AG10803 (cell line): Measurements from ENCODE around the gene ANXA11.
A peak's percentile ranks its signal among the peaks of the same experiment; 100 is the strongest.

Source experiments
- DNase-seq: peaks from one replicate; pipeline ENCODE4 v3.0.0; 2010; ENCODE audit warnings: low read depth
- H3K4me3 ChIP-seq: 2 replicates; pipeline ENCODE4 v1.5.1; 2011; ENCODE audit warnings: mild to moderate bottlenecking, low read length, control low read depth
- TF ChIP-seq, protein P1 (sequence below): conservative IDR thresholded peaks from 2 replicates; pipeline ENCODE4 v1.5.1; 2011; ENCODE audit warnings: mild to moderate bottlenecking, low read length, control low read depth, inconsistent platforms

ANXA11 gene

DNA sequence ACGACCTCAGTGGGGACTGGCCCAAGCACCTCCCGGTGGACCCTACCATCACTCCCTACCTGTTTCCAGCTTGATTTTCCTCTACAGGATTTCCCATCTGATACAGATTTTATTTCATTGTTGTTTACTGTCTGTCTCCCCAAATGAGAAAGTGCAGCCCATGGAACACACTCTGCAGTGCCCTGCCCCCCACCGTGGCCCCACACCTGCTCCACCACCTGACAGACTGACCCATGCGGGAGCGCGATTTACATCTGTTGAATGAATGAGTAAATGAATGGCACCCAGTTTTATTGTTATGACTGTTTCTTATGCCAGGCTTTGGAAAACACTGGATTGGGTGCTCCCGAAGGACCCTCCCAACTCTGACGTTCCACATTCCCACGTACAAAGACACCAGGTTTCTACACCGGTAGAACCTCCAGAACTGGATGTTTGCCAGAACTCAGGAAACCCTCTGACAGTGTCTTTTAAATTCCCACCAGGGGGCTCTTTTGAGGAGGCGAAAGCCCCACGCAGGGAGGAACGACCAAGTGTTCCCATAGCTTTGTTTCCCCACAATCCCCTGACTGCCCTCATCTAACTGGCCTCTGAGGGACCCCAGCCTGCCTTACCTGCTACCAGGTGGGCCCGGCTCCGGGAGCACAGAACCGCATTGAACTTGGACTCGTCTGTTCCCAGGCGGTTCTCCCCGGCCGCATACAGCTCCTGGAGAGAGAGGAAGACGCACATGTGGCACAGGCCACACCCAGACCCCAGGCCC, 43.8 kb downstream of the ANXA11 start:
- DNase-seq, result no peak
- TF ChIP-seq, protein P1, sequence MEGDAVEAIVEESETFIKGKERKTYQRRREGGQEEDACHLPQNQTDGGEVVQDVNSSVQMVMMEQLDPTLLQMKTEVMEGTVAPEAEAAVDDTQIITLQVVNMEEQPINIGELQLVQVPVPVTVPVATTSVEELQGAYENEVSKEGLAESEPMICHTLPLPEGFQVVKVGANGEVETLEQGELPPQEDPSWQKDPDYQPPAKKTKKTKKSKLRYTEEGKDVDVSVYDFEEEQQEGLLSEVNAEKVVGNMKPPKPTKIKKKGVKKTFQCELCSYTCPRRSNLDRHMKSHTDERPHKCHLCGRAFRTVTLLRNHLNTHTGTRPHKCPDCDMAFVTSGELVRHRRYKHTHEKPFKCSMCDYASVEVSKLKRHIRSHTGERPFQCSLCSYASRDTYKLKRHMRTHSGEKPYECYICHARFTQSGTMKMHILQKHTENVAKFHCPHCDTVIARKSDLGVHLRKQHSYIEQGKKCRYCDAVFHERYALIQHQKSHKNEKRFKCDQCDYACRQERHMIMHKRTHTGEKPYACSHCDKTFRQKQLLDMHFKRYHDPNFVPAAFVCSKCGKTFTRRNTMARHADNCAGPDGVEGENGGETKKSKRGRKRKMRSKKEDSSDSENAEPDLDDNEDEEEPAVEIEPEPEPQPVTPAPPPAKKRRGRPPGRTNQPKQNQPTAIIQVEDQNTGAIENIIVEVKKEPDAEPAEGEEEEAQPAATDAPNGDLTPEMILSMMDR, result peak; percentile 20
- H3K4me3 ChIP-seq, result no peak overlapping the region

DNA sequence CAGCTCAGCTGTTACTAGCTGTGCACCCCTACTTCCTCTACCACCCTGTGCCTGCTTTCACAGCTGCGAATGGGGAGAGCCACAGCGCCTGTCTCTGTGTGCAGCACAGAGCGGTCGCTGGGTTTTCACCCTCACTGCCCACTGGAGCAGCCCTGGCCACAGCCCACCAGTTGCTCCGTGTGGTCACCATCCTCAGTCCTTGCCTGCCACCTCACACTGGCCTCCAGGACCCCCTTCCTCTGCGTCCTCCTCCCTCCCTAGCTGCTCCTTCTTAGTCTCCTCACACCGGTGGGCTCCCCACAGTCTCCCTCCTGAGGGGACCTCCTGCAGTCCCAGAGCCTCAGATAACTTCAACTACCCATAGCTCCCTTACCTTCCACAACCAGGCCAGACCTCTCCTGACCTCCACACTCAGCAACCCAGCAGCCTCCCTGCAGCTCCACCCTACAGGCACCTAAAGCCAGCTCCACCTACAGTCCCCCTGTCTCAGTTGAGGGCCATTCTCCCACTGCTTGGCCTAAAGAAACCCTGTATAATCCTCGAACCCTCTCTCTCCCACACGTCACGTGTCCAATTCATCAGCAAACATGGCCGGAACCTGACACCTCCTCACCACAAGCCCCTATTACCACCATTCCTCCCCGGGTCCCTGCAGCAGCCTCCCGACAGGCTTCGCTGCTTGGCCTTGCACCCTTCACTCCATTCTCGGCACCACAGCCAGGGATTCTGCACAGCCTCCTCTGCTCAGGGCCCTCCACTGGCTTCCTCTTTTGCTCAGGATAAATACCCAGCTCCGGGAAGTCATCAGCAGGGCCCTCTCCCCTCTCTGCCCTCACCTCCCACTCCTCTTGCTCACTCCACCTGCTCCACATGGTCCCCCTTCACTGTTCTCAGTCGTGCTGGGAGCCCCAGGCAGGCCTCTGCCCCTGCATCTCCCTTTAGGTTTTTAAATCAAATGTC, 44.7 kb downstream of the ANXA11 start:
- TF ChIP-seq, protein P1, result no peak
- no peak overlapping the region for H3K4me3 ChIP-seq
- DNase-seq, result no peak

DNA sequence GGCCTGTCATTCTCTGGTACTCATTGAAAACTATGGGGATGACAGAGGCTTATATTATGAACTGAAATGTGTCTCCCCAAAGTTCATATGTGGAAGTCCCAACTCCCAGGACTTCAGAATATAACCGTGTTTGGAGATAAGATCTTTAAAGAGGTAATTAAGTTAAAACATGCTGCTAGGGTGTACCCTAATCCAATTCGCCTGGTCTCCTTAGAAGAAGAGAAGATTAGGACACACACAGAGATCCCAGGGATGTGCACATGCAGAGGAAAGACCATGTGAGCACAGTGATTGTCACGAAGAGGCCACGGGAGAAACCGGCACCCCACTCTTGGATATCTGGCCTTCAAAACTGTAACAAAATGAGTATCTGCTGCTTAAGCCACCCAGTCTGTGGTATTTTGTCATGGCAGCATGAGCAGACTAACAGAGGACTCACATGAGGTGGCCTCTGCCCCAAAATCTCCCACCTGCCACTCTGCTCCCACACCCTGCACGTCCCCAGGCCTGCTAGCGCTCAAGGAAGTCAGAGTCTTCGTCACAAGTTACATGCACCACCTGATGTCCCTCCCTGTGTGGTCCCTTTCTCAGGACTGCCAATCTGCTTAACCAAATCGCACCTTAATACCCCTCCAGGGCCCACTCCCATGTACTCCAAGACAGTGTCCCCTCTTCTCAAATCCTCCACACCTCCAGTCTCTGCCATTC, 46.0 kb downstream of the ANXA11 start:
- TF ChIP-seq, protein P1, result no peak
- no peak for DNase-seq
- H3K4me3 ChIP-seq, result no peak overlapping the region

DNA sequence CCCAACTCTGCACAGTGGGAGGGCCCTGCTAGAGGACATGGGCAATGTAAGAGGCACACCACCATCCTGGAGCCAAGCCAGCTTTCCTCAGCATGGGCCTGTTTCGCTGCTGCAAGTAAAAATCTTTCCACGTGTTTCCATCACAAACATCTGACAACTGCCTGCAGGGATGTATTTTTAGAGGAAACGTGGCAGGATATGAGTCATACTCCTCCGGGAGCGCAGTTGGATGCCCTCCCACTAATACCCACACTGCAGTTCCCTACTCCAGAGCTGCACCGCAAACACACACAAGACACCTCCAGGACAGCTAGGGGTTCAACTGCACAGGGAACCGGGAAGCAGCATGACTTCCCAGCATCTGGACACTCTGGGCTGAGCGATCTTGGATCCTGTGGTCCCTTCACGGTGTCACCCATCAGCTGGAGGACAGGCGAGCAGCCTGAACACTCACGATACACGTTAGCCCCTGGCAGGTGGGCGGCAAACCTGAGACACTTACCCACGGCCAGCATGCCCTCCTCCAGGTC, 46.7 kb downstream of the ANXA11 start:
- H3K4me3 ChIP-seq, result no peak overlapping the region
- peak; percentile 99 for DNase-seq
- TF ChIP-seq, protein P1, result no peak

DNA sequence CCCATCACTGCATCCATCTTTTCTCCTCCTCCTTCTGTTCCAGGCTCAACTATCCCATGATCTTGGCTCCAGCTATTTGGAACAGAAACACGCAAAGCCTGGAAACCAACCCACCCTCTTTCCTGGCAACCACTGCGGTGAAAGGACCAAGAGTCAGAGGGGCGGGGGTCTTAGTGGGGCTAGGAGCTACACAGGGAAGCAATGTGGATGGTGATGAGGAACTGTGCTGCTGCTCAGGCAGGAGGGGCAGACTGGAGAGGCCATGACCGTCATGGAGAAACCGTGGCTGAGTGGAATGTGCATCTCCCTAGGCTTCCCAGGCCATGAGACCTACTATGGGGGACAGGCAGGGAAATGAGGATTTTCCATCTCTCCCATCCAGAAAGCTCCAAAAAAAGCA, 47.2 kb downstream of the ANXA11 start:
- no peak for DNase-seq
- no peak overlapping the region for H3K4me3 ChIP-seq
- TF ChIP-seq, protein P1, result no peak

DNA sequence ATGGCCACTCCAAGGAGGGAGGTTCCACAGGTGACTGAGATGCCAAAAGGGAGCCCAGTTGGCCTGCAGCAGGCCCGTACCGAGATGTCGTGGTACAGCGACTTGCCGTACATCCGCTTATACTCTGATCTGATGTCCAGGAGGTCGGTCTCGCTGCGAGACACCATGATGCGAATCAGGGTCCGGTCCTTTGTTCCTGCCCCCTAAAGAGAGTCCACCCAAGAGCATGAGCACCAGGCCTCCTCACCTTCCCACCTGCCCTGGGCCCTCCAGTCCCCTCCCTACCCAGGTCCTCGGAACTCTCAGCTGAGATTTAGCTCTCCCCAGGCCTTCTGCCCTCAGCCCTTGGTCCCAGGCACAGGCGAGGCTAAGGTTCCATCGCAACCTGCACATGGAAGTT, 47.8 kb downstream of the ANXA11 start:
- no peak for DNase-seq
- TF ChIP-seq, protein P1, result no peak
- no peak overlapping the region for H3K4me3 ChIP-seq
